NCI-H187 (cell line): Measurements from ENCODE around the gene SORCS2.

Experiments used
- DNase-seq, 2 experiments: peaks; one replicate each; lab custom pipeline; 2025; lab: John Stamatoyannopoulos, UW

The SORCS2 gene

GRCh38 chr4:7691061-7691460, 498.7 kb downstream of the SORCS2 start:
- DNase-seq = no peak

GRCh38 chr4:7691982-7692381, 499.6 kb downstream of the SORCS2 start:
- peak in 1 of 2 experiments; percentile 21 for DNase-seq

- DNase-seq = no peak
These were observed 500.3 kb downstream of the SORCS2 start for GRCh38 chr4:7692451-7693236.

GRCh38 chr4:7693237-7693608, 500.9 kb downstream of the SORCS2 start:
- DNase-seq = no peak

GRCh38 chr4:7693711-7694110, 501.4 kb downstream of the SORCS2 start:
- no peak for DNase-seq

GRCh38 chr4:7694324-7694723, 502.0 kb downstream of the SORCS2 start:
- no peak for DNase-seq

- DNase-seq = no peak
These were observed 505.0 kb downstream of the SORCS2 start for GRCh38 chr4:7697343-7697742.

- no peak for DNase-seq
These were observed 505.5 kb downstream of the SORCS2 start for GRCh38 chr4:7697821-7698220.

GRCh38 chr4:7698584-7698983, 506.2 kb downstream of the SORCS2 start:
- DNase-seq = no peak

GRCh38 chr4:7699031-7699430, 506.7 kb downstream of the SORCS2 start:
- DNase-seq = no peak

- DNase-seq = no peak
These were observed 507.5 kb downstream of the SORCS2 start for GRCh38 chr4:7699825-7700224.

GRCh38 chr4:7700665-7701064, 508.3 kb downstream of the SORCS2 start:
- DNase-seq = no peak

GRCh38 chr4:7701866-7702649, 509.7 kb downstream of the SORCS2 start:
- DNase-seq = no peak

GRCh38 chr4:7703688-7704087, 511.4 kb downstream of the SORCS2 start:
- DNase-seq = no peak

GRCh38 chr4:7704091-7704490, 511.8 kb downstream of the SORCS2 start:
- no peak for DNase-seq

GRCh38 chr4:7704625-7705024, 512.3 kb downstream of the SORCS2 start:
- no peak for DNase-seq

- no peak for DNase-seq
These were observed 512.7 kb downstream of the SORCS2 start for GRCh38 chr4:7705062-7705461.

GRCh38 chr4:7705593-7705992, 513.3 kb downstream of the SORCS2 start:
- DNase-seq = no peak

- no peak for DNase-seq
These were observed 515.9 kb downstream of the SORCS2 start for GRCh38 chr4:7708238-7708637.

- DNase-seq = no peak
These were observed 516.6 kb downstream of the SORCS2 start for GRCh38 chr4:7708981-7709380.

- no peak for DNase-seq
These were observed 517.1 kb downstream of the SORCS2 start for GRCh38 chr4:7709431-7709830.

- DNase-seq = no peak
These were observed 517.8 kb downstream of the SORCS2 start for GRCh38 chr4:7710126-7710525.

GRCh38 chr4:7710576-7711306, 518.4 kb downstream of the SORCS2 start:
- DNase-seq = peak in 1 of 2 experiments; percentile 30
